GM12865 (cell line): Measurements from ENCODE around the gene BMPER.

ENCODE experiments used
- DNase-seq: peaks from one replicate; pipeline ENCODE4 v3.0.0; 2010; ENCODE audit warnings: low read depth
- H3K4me3 ChIP-seq: 2 replicates; pipeline ENCODE4 v1.5.1; 2011; ENCODE audit warnings: mild to moderate bottlenecking, low read depth, low read length, control low read depth
- TF ChIP-seq, protein P1 (sequence below): IDR thresholded peaks from 2 replicates; pipeline ENCODE4 v1.5.1; 2011; ENCODE audit warnings: low read length, control low read depth, low read depth, inconsistent platforms; ENCODE audit not compliant: insufficient read depth; ENCODE audit errors: missing control alignments

The BMPER gene

DNA sequence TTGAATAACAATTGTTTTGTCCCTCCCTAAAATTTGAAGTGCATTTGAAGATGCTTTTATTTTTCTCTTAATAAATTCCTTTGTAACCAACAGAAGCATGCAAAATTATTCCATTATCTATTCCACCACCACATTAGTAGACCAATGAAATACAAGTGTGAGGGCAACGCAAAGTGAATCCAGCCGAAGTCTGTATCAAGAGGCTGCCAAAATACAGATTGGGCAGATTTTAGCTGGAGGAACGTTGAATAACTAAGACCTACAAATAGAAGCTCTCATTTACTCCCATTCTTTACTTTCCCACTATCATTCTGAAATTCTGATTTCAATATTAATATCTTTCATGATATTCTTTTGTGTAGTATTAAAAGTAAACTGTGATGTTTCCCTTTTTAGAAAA, 233.7 kb downstream of the BMPER start:
- TF ChIP-seq, protein P1, sequence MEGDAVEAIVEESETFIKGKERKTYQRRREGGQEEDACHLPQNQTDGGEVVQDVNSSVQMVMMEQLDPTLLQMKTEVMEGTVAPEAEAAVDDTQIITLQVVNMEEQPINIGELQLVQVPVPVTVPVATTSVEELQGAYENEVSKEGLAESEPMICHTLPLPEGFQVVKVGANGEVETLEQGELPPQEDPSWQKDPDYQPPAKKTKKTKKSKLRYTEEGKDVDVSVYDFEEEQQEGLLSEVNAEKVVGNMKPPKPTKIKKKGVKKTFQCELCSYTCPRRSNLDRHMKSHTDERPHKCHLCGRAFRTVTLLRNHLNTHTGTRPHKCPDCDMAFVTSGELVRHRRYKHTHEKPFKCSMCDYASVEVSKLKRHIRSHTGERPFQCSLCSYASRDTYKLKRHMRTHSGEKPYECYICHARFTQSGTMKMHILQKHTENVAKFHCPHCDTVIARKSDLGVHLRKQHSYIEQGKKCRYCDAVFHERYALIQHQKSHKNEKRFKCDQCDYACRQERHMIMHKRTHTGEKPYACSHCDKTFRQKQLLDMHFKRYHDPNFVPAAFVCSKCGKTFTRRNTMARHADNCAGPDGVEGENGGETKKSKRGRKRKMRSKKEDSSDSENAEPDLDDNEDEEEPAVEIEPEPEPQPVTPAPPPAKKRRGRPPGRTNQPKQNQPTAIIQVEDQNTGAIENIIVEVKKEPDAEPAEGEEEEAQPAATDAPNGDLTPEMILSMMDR: no peak
- H3K4me3 ChIP-seq: no peak overlapping the region

DNA sequence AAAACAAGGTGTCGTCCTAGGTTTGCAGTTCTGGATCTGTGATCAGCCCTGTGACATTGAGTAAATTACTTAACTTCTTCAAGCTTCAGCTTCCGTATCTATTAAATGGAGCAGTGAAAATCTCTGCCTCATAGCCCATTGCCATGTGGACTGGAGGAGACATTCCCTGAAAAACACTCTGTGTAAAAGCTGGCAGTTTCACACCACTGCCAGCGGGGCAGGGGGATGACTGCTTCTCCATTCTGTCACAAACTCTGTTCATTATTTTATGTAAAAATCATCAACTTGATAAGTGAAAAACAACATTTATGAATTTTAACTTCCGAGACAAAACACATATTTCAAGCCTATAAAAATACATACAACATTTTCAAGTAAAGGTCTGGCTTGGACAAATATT, 234.7 kb downstream of the BMPER start:
- no peak for DNase-seq
- H3K4me3 ChIP-seq: no peak overlapping the region
- TF ChIP-seq, protein P1: no peak

More for the DNA sequence above, 233.7 kb downstream of the BMPER start:
- no peak for DNase-seq

DNA sequence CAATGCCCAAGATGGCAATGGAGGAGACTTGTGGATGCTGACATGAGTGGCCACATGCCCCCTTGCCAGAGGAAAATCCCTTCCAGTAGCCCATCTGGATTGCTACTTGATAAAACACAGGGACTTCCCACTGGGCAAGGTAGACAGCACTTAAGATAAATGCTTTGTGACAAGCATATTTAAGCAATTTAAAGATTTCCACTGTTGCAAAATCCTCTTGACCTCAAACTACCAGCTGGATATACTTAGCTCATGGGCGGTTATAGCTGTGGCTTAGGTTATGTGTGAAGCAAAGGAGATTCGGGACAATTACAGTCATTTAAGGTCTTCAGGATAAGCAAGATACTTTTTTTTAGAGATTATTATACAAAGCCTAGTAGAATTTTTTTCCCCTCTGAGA, 238.1 kb downstream of the BMPER start:
- no peak for DNase-seq
- H3K4me3 ChIP-seq: no peak overlapping the region
- TF ChIP-seq, protein P1: no peak

DNA sequence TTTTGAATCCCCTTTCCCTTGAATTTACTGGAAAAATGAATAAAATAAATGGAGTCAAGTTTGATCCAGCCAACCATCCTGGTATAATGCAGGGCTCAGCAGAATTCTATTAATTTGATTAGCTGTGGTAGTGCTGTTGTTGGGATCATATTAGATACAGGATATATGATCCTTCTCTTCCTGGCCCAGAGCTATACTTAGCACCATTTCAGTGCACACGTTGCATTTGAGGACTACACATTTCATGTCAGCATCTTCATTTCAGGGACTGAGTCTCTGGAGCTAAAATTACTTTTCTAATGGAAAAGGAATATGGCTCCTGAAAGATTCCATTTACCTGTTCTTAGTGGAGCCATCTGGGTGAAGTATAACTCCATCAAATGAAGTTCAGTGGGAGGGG, 240.3 kb downstream of the BMPER start:
- TF ChIP-seq, protein P1: no peak
- H3K4me3 ChIP-seq: no peak overlapping the region
- no peak for DNase-seq

GRCh38 chr7:34153656-34154270, 248.4 kb downstream of the BMPER start:
- no peak overlapping the region for H3K4me3 ChIP-seq
- TF ChIP-seq, protein P1: no peak
- no peak for DNase-seq

DNA sequence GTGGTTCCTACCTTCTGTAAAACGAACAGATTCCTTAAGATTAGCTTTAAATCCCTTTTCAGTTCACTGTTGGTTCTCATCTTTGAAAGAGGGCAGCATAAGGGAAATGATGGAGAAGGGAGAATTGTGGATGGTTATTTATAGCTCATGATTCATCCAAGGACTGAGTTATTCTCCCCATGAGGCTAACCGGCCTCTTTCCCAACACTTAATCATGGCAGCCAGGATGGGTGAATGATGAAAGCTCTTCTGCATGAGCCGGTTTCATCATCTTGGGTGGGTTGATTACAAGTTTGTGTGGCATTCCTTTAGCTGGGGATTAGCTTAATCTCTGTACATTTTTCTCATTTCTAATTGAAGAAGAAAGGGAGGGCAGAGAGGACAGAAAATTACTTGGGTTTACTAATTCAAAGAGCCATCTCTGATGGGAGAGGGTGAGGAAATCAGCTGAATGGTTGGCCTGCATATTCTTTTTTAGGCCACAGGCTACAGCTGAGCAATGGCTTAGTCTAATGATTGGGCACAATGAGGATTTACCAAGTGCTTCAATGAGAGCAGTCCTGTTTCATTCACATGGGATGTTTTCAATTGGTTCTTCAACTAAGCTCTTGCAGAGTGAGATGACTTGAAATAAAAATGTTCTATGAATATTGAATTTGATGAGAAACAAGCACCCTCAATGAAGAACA, 250.0 kb downstream of the BMPER start:
- H3K4me3 ChIP-seq: no peak overlapping the region
- TF ChIP-seq, protein P1: no peak
- no peak for DNase-seq
